Brain microvascular endothelial cell (primary cell): ENCODE results near the gene AFAP1L2.
A peak's percentile ranks its signal among the peaks of the same experiment; 100 is the strongest.

Source experiments
- DNase-seq: peaks from one replicate; pipeline ENCODE4 v3.0.0-alpha.2; 2020
- H3K27ac ChIP-seq: fragments of 250-450 bp; sonication (Bioruptor Pico); 2 replicates; pipeline ENCODE4 v1.5.1; 2020; ENCODE audit warnings: mild to moderate bottlenecking, moderate library complexity
- H3K27me3 ChIP-seq: fragments of 250-450 bp; sonication (Bioruptor Pico); replicated peaks from 2 replicates; pipeline ENCODE4 v1.5.1; 2020; ENCODE audit warnings: mild to moderate bottlenecking
- H3K36me3 ChIP-seq: fragments of 250-450 bp; sonication (Bioruptor Pico); replicated peaks from 2 replicates; pipeline ENCODE4 v1.5.1; 2020; ENCODE audit warnings: mild to moderate bottlenecking
- H3K4me3 ChIP-seq: 2 replicates; pipeline ENCODE4 v1.5.1; 2011; ENCODE audit warnings: low read depth, mild to moderate bottlenecking, control low read depth, low read length, moderate library complexity
- CTCF ChIP-seq: IDR thresholded peaks from 2 replicates; pipeline ENCODE4 v1.5.1; 2011; ENCODE audit warnings: low read depth, mild to moderate bottlenecking, moderate library complexity, low read length, control low read depth, inconsistent platforms; ENCODE audit errors: missing control alignments
- in situ Hi-C: cut with HindIII; loops from 2 replicates; pipeline ENCODE4 v1.10.0; 2017; ENCODE audit warnings: low sequenced_read_pairs, low pct_ligation_motif_present

The AFAP1L2 gene

GRCh38 chr10:114363745-114364454, 40.4 kb downstream of the AFAP1L2 start:
- no peaks in the 10 kb centered on the region for H3K27me3 ChIP-seq
- no peak overlapping the region for H3K4me3 ChIP-seq
- DNase-seq, result no peak
- TF ChIP-seq CTCF, result no peak
- no peak overlapping the region for H3K27ac ChIP-seq
- in situ Hi-C loops, result no loop called here
- no peaks in the 10 kb centered on the region for H3K36me3 ChIP-seq

- in situ Hi-C loops, result no loop called here
- no peak overlapping the region for H3K4me3 ChIP-seq
- no peak overlapping the region for H3K27ac ChIP-seq
- DNase-seq, result no peak
- no peaks in the 10 kb centered on the region for H3K36me3 ChIP-seq
- TF ChIP-seq CTCF, result no peak
- H3K27me3 ChIP-seq, result no peaks in the 10 kb centered on the region
These were observed 41.4 kb downstream of the AFAP1L2 start for GRCh38 chr10:114362826-114363355.

DNA sequence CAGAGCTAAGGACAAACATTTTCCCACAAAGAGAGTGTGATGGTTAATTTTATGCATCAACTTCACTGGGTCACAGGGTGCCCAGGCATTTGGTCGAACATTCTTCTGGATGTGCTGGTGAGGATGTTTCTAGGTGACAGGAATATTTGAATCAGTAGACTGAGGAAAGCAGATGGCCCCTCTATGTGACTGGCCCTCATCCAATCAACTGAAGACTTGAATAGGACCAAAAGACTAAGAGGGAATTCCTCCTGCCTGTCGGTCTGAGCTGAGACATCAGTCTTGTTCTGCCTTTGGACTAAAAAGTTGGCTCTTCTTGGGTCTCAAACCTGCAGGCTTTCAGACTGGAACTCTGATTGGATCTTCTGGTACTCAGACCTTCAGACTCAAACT, 44.4 kb downstream of the AFAP1L2 start:
- in situ Hi-C loops, result no loop called here
- no peak for TF ChIP-seq CTCF
- Histone ChIP-seq H3K27me3 (no peaks in the 10 kb centered on the region), H3K36me3 (no peaks in the 10 kb centered on the region), H3K4me3 (no peak overlapping the region), H3K27ac (no peak overlapping the region)
- no peak for DNase-seq

DNA sequence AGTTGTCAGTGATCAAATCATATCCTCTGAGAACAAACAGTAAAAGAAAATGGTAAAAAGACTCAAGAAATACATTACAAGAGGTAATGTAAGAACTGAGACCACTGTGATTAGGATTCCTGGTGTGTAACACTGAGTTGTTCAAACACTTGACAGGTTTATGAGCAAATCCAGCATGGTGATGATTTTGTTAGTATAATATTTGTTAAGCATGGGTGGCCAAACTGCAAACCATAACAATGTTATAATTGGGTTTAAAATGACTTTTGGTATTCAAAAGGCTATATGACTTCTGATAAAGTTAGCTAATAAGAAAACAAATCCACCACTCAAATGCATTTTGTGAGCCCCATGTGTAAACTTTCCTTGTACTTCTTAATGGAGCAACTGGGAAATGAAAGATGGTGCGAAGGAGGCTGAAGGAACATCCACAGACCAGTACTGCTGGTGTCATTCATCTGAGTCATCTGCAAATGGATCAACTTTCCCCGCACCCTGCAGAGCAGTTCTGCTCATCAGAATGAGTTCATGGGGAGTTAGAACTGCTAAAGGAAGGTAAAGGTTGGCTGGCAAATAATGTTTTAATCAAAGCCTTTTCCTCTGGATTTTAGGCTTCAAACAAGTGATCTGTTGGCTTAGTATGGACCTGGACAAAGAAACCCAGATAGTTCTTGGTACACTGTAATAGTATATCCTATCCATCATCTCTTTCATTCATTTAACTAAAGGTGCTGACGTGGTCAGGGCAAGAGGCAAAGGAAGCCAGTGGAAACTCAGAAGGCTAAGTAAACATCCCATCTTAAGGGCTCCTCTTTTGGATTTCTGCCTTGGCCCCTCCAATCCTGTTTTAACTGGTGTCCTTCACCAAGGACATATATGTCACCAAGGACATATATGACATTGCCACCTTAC, 45.0 kb downstream of the AFAP1L2 start:
- TF ChIP-seq CTCF, result no peak
- Histone ChIP-seq H3K36me3 (no peaks in the 10 kb centered on the region), H3K4me3 (no peak overlapping the region), H3K27me3 (no peaks in the 10 kb centered on the region), H3K27ac (no peak overlapping the region)
- peak; percentile 66 for DNase-seq
- in situ Hi-C loops, result no loop called here

DNA sequence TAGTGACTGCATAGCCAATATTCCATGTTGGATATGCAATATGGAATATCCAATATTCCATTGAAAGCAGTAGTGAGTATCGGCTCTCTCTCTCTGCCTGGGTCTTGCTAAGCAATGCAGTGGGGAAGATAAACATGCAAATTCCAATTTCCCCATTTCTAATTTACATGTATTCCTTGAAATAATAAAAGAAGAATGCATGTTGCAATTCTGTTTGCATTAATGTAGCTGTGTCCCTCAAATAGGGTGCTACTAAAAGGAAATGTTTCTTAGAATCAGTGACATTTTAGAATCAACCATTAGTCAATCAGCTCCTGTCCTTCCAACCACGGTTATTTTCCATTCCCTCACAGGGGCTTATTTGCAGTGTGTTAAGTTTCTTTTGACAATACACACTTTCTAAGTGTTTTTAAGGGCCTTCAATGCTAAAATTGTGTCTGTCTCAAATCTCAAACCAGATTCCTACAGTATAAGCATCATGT, 46.7 kb downstream of the AFAP1L2 start:
- H3K27ac ChIP-seq, result no peak overlapping the region
- H3K27me3 ChIP-seq, result no peaks in the 10 kb centered on the region
- no peak for DNase-seq
- H3K36me3 ChIP-seq, result no peaks in the 10 kb centered on the region
- no peak overlapping the region for H3K4me3 ChIP-seq
- in situ Hi-C loops, result no loop called here
- TF ChIP-seq CTCF, result no peak
